Spinal cord (tissue), 10 donors: Measurements from ENCODE around the gene ZBTB11. TPM values are rescaled to one million over a fixed set of nuclear protein-coding genes. Genes with fewer than 3 reads are reported as not detected.

Experiments
- DNase-seq, 6 donors: peaks; one replicate each; pipeline versions ENCODE4 v3.0.0 to v3.0.0-alpha.2; 2013 to 2015; ENCODE audit warnings: low spot score in 6 of 6, low read depth in 4 of 6
- H3K27ac ChIP-seq: one replicate; pipeline ENCODE4 v1.5.1; 2013; ENCODE audit warnings: low read depth, low read length, control low read depth
- H3K27me3 ChIP-seq: one replicate; pipeline ENCODE4 v1.6.1; 2013; ENCODE audit warnings: low read length; ENCODE audit not compliant: control insufficient read depth, insufficient read depth
- H3K36me3 ChIP-seq: one replicate; pipeline ENCODE4 v1.6.1; 2013; ENCODE audit warnings: low read length; ENCODE audit not compliant: control insufficient read depth, insufficient read depth
- H3K4me1 ChIP-seq: one replicate; pipeline ENCODE4 v1.6.1; 2013; ENCODE audit warnings: low read length; ENCODE audit not compliant: control insufficient read depth, insufficient read depth
- H3K4me3 ChIP-seq: one replicate; pipeline ENCODE4 v1.5.1; 2013; ENCODE audit warnings: low read depth, low read length, control low read depth
- H3K9me3 ChIP-seq: one replicate; pipeline ENCODE4 v1.6.1; 2013; ENCODE audit warnings: low read length; ENCODE audit not compliant: control insufficient read depth, insufficient read depth
- WGBS: methylation state at CpG from one replicate; pipeline ENCODE4 v1.1.5; 2013; ENCODE audit warnings: missing lambda C conversion rate; ENCODE audit not compliant: insufficient coverage; 5-methylcytosine and 5-hydroxymethylcytosine counted together
- polyA plus RNA-seq, 2 donors: library from polyadenylated mRNA; unstranded; fragments of 120-200 nt; gene quantifications; one replicate each; pipeline ENCODE4 v1.2.1, GENCODE V29; 2013; ENCODE audit not compliant: insufficient read length in 2 of 2
- small RNA-seq: library from RNA; depleted of rRNA; stranded (forward); fragments of <200 nt; gene quantifications from one replicate; pipeline ENCODE3, GENCODE V24; 2014; ENCODE audit warnings: low replicate concordance
- total RNA-seq, 2 donors: library from RNA; depleted of rRNA in 1 of 2; stranded (reverse); fragments of 120-200 nt in 1 of 2; fragments of >200 nt in 1 of 2; gene quantifications; one replicate each; pipeline versions ENCODE4 v1.2.3 to v1.2.4, GENCODE V29; 2013 to 2014
- donor health status: healthy.

The ZBTB11 gene
- total and polyA plus RNA-seq, 4 donors: 17.7 to 39.2 (median 21.6) TPM

DNA sequence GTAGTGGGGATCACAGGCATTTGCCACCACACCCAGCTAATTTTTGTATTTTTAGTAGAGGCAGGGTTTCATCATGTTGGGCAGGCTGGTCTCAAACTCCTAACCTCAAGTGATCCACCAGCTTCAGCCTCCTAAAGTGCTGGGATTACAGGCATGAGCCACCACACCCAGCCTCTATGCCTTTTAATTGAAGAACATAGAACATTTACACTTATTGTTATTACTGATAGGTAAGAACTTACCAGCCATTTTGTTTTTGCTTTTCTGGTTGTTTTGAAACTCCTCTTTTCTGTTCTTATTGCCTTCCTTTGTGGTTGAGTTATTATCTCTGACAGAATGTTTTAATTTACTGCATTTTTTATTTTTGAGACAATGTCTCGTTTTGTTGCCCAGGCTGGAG, 73.7 kb downstream of the ZBTB11 start:
- H3K36me3 ChIP-seq: no peaks in the 10 kb centered on the region

DNA sequence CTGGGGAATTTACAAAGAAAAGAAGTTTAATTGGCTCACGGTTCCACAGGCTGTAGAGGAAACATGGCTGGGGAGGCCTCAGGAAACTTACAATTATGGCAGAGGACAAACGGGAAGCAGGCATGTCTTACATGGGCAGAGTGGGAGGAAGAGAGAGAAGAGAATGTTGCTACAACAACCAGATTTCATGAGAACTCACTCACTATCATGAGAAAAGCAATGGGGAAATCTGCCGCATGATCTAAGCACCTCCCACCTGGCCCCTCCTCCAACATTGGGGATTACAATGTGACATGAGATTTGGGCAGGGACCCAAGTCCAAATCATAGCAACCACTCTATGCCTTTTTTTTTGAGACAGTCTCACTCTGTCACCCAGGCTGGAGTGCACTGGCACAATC, 74.2 kb downstream of the ZBTB11 start:
- H3K36me3 ChIP-seq: no peaks in the 10 kb centered on the region
- no peak overlapping the region for H3K27ac ChIP-seq
- no peaks in the 10 kb centered on the region for H3K27me3 ChIP-seq
- no peak for DNase-seq
- 94% methylated on average over 2 of the region's 3 CpGs for WGBS
- no peak overlapping the region for H3K4me3 ChIP-seq
- no peaks in the 10 kb centered on the region for H3K4me1 ChIP-seq
- no peaks in the 10 kb centered on the region for H3K9me3 ChIP-seq

More for the DNA sequence above, 73.7 kb downstream of the ZBTB11 start:
- Histone ChIP-seq H3K4me3 (no peak overlapping the region), H3K27ac (no peak overlapping the region), H3K27me3 (no peaks in the 10 kb centered on the region), H3K9me3 (no peaks in the 10 kb centered on the region), H3K4me1 (no peaks in the 10 kb centered on the region)
- DNase-seq: no peak
- 88% methylated on average over 1 of the region's 1 CpG for WGBS

Small RNA genes lying within 50 kb of the gene (small RNA-seq; reads per million reads assigned to genes)
- not detected for gene RF00019
- gene RNU6-1256P: not detected
- gene RNY1P12: 0.51 reads per million, percentile 56 among the genes with 10 or more reads in this experiment

Other genes starting within 250 kb of the ZBTB11 start
- gene SENP7, start 163.9 kb downstream of the ZBTB11 start, total RNA-seq: 10 to 100 TPM; 65.9 to 84.0 TPM
- gene SENP7, start 163.9 kb downstream of the ZBTB11 start, polyA plus RNA-seq: 10 to 100 TPM; 43.2 to 56.9 TPM
- gene TRMT10C, start 115.3 kb downstream of the ZBTB11 start, total RNA-seq: 10 to 100 TPM; 23.9 to 43.4 TPM
- gene TRMT10C, start 115.3 kb downstream of the ZBTB11 start, polyA plus RNA-seq: 10 to 100 TPM; 21.4 to 31.6 TPM
- gene PCNP, start 103.0 kb downstream of the ZBTB11 start, total RNA-seq: 100 to 1,000 TPM in 1 of 2 donors, 10 to 100 TPM in 1; 81.1 to 190 TPM
- 100 to 1,000 TPM; 140 to 177 TPM for gene PCNP, start 103.0 kb downstream of the ZBTB11 start, polyA plus RNA-seq
- gene RPL24, start 9.6 kb upstream of the ZBTB11 start, total RNA-seq: 1,000 to 10,000 TPM; 1,390 to 1,776 TPM
- gene RPL24, start 9.6 kb upstream of the ZBTB11 start, polyA plus RNA-seq: 1,000 to 10,000 TPM in 1 of 2 donors, 100 to 1,000 TPM in 1; 934 to 1,015 TPM
- 10 to 100 TPM; 31.6 to 52.0 TPM for gene CEP97, start 47.5 kb upstream of the ZBTB11 start, total RNA-seq
- 10 to 100 TPM; 19.2 to 20.7 TPM for gene CEP97, start 47.5 kb upstream of the ZBTB11 start, polyA plus RNA-seq
- gene NXPE3, start 102.1 kb upstream of the ZBTB11 start, total RNA-seq: 10 to 100 TPM in 1 of 2 donors, 1 to 10 TPM in 1; 8.9 to 23.0 TPM
- 10 to 100 TPM; 18.7 to 21.9 TPM for gene NXPE3, start 102.1 kb upstream of the ZBTB11 start, polyA plus RNA-seq
- 10 to 100 TPM; 10.9 to 12.3 TPM for gene NFKBIZ, start 172.4 kb upstream of the ZBTB11 start, total RNA-seq
- 1 to 10 TPM; 4.1 to 5.5 TPM for gene NFKBIZ, start 172.4 kb upstream of the ZBTB11 start, polyA plus RNA-seq